ENCODE measurements around the gene WNT9A.
"Not testable (repeated sequence)": the region's sequence is repeated elsewhere in the genome, so short reads cannot be mapped to it uniquely, and the experiment has no call there.

GRCh38 chr1:227871892-227872291 lies 75.8 kb downstream of the WNT9A start:
- not testable (repeated sequence) for TF ChIP-seq CTCF (IDR thresholded peaks at IDR 0.05; ENCODE audit: poor library complexity, severe bottlenecking); EZH2 (IDR thresholded peaks at IDR 0.05; ENCODE audit: borderline replicate concordance, insufficient read depth, low read length, poor library complexity, severe bottlenecking); MXI1 (conservative IDR thresholded peaks at IDR 0.05; ENCODE audit: poor library complexity, severe bottlenecking); POLR2AphosphoS5 (IDR thresholded peaks at IDR 0.05); REST (IDR thresholded peaks at IDR 0.05; ENCODE audit: borderline replicate concordance); TAF1 (IDR thresholded peaks at IDR 0.05; ENCODE audit: low read depth)

Measured in neural cell (in vitro differentiated cells).